ENCODE data around the gene LUC7L2.
"Not testable (repeated sequence)": the region's sequence is repeated elsewhere in the genome, so short reads cannot be mapped to it uniquely, and the experiment has no call there.

DNA sequence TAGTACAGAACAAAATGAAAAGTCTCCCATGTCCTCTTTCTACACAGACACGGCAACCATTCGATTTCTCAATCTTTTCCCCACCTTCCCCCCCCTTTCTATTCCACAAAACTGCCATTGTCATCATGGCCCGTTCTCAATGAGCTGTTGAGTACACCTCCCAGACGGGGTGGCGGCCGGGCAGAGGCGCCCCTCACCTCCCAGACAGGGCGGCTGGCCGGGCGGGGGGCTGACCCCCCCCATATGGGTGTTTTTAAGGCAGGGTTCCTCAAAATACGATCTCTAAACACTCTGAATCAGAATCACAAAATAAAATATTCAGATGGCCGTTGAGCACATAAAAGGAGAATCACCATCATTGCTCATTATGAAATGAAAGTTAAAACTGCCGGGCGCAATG lies 70.0 kb downstream of the LUC7L2 start:
- TF ChIP-seq, protein P1, sequence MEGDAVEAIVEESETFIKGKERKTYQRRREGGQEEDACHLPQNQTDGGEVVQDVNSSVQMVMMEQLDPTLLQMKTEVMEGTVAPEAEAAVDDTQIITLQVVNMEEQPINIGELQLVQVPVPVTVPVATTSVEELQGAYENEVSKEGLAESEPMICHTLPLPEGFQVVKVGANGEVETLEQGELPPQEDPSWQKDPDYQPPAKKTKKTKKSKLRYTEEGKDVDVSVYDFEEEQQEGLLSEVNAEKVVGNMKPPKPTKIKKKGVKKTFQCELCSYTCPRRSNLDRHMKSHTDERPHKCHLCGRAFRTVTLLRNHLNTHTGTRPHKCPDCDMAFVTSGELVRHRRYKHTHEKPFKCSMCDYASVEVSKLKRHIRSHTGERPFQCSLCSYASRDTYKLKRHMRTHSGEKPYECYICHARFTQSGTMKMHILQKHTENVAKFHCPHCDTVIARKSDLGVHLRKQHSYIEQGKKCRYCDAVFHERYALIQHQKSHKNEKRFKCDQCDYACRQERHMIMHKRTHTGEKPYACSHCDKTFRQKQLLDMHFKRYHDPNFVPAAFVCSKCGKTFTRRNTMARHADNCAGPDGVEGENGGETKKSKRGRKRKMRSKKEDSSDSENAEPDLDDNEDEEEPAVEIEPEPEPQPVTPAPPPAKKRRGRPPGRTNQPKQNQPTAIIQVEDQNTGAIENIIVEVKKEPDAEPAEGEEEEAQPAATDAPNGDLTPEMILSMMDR (IDR thresholded peaks at IDR 0.05; ENCODE audit: control extremely low read depth in 1 of 3, insufficient read depth in 1 of 3, low read depth in 1 of 3, low read length in 3 of 3), result not testable (repeated sequence)
- TF ChIP-seq POLR2A (IDR thresholded peaks at IDR 0.05; ENCODE audit: control extremely low read depth in 1 of 2, low read depth in 2 of 2, low read length in 2 of 2); TEAD4 (IDR thresholded peaks at IDR 0.05; ENCODE audit: low read depth, low read length); SAP30 (IDR thresholded peaks at IDR 0.05; ENCODE audit: insufficient read depth, insufficient replicate concordance, low read length); NRF1 (IDR thresholded peaks at IDR 0.05; ENCODE audit: low read depth, low read length); SP2 (IDR thresholded peaks at IDR 0.05; ENCODE audit: low read length); EZH2 (IDR thresholded peaks at IDR 0.05; ENCODE audit: low read depth, low read length, severe bottlenecking); SUZ12 (IDR thresholded peaks at IDR 0.05; ENCODE audit: low read length): not testable (repeated sequence)
- TF ChIP-seq, protein P2, sequence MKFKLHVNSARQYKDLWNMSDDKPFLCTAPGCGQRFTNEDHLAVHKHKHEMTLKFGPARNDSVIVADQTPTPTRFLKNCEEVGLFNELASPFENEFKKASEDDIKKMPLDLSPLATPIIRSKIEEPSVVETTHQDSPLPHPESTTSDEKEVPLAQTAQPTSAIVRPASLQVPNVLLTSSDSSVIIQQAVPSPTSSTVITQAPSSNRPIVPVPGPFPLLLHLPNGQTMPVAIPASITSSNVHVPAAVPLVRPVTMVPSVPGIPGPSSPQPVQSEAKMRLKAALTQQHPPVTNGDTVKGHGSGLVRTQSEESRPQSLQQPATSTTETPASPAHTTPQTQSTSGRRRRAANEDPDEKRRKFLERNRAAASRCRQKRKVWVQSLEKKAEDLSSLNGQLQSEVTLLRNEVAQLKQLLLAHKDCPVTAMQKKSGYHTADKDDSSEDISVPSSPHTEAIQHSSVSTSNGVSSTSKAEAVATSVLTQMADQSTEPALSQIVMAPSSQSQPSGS (IDR thresholded peaks at IDR 0.05; ENCODE audit: low read length), result not testable (repeated sequence)

All from H1 (cell line).